Globus pallidus (tissue), 1 donor: ENCODE data around the gene MARF1.
A peak's percentile ranks its signal among the peaks of the same experiment; 100 is the strongest.
"Not testable (repeated sequence)": the region's sequence is repeated elsewhere in the genome, so short reads cannot be mapped to it uniquely, and the experiment has no call there.

Experiments
- DNase-seq: peaks from one replicate; pipeline ENCODE4 v3.0.0-alpha.2; 2015; ENCODE audit warnings: low spot score

MARF1 gene

GRCh38 chr16:15621456-15621855 is 21.5 kb downstream of the MARF1 start:
- DNase-seq = no peak

DNA sequence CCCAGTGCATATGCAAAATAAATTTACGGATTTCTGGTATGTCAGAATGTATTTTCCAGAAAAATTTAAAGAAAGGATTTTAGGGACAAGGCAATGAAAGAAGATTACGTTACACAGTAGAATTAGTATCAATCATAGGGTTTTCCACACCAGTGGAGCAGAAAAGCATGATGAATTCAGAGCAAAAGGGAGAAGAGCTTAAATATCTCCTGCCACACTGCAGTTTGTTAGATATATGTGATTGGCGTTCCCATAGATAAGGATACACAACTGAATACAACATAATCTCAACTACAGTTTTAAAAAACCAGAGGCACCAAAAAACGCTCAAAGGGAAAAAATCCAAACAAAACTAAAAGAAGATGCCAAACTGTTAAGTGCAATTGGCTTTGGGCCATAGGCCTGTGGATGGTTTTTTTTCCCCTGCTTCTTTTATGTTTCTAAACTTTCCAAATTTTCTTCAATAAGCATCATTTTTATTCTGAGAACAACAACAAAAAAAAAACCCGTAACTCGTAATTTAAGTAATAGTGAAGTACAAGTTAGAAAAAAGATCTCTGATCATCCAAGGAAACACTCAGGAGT is 22.3 kb downstream of the MARF1 start:
- no peak for DNase-seq

- DNase-seq = no peak
These were observed 24.6 kb downstream of the MARF1 start for GRCh38 chr16:15618392-15618791.

DNA sequence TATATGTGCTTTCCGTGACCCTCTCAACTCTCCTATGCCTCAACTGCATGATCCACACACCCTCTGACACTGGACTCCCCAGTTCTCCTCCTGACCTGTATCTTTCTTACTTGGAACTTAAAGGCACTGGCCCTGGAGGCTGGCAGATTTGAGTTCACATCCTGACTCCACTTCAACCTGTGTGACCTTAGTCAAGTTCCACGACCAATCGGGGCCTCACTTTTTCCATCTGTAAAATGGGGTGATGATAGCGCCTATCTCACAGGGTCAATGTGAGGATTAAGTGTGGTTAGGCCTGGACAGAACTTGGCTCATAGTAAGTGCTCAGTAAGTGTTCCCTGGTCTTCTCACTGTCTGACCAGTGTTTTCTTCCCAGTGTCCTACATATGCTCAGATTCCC is 25.1 kb downstream of the MARF1 start:
- DNase-seq = no peak

DNA sequence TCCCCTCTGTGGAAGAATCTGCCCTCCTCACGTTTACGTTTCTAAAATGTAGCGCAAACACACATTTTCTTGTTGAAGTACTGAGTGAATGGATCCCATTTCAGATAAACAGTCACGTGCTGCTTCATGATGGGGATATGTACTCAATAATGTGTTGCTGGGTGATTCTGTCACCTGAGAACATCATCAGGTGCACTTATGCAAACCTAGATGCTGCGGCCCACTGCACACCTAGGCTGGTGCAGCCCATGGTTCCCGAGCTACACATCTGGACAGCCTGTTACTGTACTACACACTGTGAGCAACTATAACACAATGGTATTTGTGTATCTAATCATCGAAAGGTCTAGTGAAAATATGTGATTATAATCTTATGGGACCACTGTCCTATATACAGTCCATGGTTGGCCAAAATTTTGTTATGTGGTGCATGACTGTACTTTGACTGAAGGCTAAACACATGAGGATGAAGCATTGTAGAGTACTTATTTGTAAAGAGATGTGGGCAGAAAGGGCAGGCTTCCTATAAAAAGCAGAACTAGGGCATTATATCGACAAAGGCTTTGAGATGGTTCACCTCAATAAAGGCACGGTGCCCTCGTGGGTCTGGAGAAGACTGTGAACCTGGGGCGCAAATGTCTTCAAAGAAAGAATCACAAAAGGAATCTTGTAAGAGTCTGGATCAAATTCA is 26.3 kb downstream of the MARF1 start:
- no peak for DNase-seq

GRCh38 chr16:15616012-15616411 is 26.9 kb downstream of the MARF1 start:
- DNase-seq = no peak

DNA sequence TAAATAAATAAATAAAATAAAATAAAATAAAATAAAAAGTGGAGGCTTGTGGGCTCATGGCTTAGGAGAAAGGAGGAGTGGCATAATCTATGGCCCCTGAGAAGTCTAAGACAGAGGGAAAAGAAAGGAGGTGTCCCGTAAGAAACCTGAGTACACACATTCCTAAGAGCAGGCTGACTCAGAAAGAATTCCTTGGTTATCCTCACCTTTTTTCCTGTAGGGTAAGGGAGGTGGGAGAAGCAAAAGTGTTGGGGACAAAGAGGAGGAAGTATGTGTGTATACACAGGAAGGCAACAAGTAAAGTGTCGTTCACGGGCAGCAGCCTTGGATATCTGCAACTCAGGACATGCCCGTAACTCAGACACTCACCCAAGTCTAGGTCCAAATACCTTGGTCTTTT is 29.3 kb downstream of the MARF1 start:
- no peak for DNase-seq

GRCh38 chr16:15611610-15612009 is 31.3 kb downstream of the MARF1 start:
- no peak for DNase-seq

GRCh38 chr16:15610369-15610871 is 32.5 kb downstream of the MARF1 start:
- DNase-seq = no peak

DNA sequence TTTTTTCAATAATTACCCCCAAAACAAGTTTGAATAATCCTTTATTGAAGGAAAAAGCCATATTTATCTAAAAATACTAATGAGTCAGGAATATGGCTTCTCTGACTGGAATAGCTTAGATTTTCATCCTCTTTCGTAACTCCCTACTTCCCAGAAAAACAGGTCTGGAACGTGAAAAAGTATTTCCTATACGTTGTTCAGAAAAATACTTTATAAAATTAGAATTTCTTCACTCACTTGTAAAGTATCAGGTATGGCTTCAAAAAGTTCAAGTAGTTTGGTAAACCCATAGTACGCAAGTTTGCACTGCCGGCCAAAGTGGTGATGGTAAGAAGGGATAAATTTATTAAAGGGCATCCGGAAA is 33.7 kb downstream of the MARF1 start:
- DNase-seq = no peak

DNA sequence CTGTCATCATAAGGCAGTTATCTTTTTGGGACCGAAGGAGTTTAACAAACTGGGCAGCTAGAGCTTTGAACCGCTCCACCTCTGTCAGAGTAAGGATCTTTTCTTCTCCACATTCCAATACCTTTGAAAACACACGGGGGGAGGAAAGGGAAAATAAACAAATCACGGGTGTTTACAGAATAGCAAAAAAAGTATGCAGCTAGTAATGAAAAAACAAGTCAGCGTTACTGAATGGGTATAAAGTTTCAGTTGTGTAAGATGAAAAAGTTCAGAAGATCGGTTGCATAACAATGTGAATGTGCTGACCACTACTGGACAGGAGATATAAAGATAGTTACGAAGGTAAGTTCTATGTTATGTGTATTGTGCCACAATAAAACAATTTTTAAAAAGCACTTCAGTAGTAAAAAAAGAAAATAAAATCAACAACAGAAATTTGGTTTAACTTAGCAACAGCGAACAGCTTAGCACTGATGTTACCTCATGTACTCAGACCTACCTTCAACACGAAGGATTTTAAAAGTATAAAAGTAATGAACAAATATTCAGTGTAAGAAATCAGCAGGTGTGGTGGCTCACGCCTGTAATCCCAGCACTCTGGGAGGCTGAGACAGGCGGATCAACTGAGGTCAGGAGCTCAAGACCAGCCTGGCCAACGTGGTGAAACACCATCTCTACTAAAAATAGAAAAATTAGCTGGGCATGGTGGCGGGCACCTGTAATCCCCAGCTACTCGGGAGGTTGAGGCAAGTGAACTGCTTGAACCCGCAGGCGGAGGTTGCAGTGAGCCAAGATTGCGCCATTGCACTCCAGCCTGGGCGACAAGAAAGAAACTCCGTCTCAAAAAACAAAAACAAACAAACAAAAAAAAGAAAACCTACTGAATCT is 34.3 kb downstream of the MARF1 start:
- DNase-seq = no peak

GRCh38 chr16:15607700-15608396 is 35.1 kb downstream of the MARF1 start:
- DNase-seq = peak; percentile 31

DNA sequence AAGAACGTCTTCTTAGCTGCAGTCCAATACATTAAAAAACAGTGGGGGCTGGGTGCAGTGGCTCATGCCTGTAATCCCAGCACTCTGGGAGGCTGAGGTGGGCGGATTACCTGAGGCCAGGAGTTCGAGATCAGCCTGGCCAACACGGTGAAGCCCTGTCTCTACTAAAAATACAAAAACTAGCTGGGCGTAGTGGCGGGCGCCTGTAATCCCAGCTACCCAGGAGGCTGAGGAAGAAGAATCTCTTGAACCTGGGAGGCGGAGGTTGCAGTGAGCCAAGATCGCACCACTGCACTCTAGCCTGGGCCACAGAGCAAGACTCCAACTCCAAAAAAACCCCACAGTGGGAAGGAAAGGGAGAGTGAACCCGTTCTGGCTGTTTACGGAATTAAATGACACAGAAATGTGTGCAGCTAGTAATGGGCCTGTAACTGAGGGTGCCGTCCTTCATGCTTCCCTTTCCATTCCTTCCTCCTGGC is 35.7 kb downstream of the MARF1 start:
- not testable (repeated sequence) for DNase-seq

DNA sequence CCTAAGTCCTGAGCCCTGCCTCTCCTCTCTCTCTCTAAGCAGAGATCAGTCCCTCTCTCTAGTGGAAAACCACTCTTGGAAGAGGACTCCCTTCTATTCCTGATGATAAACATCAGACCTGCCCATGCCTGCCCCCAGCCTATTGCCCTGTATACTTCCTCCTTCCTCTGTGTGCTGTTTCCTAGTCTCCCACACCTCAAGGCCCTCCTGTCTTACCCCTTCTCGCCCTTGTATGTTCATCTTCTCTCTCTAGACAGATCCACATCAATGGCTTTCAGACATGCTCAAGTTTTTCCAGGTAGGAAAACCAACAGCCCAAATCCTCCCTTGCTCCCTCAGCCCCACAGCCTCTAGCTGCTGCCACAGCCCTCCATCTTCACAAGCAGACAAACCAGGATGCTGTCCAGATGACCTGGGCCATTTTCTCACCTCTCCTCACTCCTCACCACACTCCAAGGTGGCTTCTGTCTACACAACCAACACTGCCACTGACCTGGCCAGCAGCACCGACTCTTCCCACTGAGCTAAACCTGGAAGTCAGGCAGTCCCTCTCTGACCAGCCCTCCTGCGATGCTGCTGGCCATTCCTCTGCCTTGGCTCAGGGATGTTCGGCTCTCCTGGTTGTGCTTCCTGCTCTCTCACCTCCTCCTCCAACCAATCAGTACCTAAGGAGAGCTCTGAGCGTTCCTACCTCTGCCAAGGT is 36.3 kb downstream of the MARF1 start:
- DNase-seq = no peak

DNA sequence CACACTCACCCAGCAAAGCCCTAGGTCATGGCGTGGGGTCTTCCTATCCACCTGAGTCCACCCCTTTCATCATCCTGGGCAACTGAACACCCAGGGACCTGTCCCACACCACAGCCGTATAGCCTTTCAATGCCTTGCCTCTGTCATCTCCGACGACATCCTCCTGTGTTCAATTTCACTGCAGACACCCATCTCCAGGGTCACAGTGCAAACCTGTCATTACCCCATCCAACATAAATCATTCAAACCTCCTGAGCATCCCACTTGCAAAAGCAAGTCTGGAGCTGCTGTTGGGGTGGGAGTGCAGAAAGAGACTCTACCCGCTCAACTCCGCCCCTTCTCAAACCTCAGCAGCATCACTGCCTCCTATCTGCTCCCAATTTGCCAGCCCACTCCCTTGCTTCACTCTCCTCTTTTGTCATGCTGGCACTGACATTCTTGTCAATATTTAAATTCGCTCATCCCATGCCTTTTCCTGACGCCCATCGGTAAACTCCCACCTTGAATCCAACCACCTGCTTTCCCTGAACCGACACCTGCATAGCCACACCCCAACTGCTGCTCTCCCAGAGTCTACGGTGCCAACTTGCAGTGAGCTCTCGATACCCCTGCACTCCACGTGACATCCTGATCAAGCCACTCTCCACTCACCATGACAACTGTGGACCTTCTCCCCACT is 37.0 kb downstream of the MARF1 start:
- no peak for DNase-seq

DNA sequence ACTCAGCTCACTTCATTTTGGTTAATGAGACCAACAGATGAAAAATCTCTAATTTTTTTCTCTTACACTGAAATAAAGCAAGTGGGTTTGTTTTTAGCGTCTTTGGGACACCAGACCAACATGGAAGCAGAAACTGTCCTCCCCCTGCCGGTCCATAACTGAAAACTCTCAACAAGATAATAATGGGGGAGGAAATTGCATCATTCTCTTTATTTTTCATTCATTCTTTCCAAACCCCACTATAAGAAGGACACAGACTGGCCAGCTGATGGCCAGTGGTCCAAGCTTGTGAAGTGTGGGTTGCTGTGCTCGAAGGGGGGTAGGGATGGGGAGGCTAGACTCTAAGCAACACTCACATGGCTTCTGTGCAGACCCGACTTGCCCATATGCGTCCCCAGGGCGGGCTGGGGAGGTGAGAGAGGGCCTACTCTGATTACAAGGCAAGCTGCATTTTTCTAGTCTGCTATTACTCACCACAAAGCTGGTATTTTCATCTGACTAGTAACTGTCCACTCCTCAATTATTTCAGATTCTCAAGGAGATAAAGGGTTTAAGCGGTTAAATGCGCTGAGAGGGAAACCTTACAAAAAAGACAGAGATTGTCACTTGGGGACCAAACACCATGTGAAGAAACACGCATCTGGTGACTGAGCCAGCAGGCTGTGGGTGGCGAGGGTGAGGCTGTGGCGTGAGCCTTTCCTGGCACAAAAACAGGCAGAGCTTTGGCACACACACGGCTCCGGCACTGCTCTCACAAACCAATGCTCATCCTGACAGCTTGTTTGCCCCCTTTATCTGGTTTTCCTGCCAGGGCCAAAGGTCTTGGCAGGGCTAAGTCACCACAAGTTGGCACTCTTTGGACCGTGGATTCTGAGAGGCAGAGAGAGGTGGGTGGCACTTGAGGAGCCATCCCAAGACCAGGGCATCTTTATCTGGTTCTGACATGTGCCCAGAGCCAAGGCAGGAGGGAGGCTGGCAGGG is 38.2 kb downstream of the MARF1 start:
- peak; percentile 53 for DNase-seq

DNA sequence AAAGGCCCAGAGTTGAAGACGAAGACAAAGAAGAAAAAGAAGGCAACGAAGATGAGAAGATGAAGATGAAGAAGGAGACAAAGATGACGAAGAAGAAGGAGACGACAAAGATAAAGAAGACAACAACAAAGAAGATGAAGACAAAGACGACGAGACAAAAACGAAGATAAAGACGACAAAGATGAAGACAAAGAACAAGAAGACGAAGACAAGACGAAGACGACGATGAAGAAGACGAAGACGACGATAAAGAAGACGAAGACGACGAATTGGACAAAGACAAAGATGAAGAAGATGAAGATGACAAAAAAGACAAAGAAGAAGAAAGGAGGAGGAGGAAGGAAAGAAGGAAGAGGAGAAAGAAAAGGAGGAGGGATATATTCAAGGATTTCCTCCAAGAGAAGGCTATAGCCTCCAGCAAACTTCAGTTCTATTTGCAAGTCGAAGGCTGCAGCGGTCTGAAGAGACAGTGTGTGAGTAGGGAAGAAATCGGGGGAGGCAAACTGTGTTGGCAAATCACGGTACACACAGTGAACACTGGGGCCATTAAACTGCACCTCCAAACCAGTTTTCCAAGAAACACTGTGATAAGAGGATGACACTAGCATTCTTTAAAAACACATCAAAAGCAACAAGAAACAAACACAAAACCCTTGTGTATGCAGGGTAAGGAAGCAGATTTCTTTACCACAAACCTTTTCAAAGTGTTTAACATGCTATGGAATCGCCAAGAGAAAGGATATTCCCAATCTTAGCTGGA is 40.5 kb downstream of the MARF1 start:
- no peak for DNase-seq

- DNase-seq = no peak
These were observed 41.6 kb downstream of the MARF1 start for GRCh38 chr16:15601212-15601879.
